ENCODE data around the gene SLC11A1. TPM values are rescaled to one million over a fixed set of nuclear protein-coding genes. Genes with fewer than 3 reads are reported as not detected.

SLC11A1 gene
- total RNA-seq, 2 experiments from 2014 or later, result 0.57 to 0.78 TPM

DNA sequence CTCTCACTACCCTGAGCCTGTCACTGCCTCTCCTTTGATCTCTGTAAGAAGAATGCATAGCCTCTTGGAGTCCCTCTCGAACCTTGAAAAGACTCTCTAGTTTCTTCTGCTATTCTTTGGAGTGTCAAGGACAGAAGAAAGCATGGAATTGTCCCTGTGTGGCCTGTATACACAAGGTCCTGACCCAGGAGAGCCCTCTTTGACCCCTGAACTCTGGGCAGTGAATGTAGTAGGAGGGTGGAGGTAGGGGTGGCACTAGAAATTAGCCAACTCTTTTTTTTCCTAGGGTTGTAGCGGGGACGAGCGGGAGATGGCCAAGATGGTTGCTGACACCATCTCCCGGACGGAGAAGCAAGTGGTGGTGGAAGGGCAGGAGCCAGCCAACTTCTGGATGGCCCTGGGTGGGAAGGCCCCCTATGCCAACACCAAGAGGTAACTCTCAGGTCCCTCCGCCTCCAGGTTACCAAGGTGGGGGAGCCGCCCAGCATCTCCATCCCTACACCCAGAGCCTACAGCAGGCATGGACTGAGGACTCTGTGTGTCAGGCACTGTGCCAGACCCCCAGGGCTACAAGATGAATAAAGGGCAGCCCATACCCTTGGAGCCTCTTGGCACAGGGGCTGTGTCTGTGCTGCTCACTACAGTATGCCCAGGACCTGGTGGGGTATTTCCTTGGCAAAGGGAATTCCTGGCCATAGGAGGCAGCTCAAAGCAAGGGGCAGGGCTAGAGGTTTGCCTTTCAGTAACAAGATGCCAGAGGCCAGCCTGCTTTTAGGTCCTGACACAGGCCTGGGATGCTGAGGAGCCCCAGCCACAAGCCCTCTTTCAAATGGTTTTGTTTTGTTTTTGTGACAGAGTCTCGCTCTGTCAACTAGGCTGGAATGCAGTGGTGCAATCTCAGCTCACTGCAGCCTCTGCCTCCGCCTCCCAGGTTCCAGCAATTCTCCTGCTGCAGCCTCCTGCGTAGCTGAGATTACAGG lies 53.2 kb downstream of the SLC11A1 start:
- Histone ChIP-seq H3K9me3 (ENCODE audit: low read length) (no peaks in the 10 kb centered on the region), H3K9me2 (ENCODE audit: insufficient read depth, low read length) (no peaks in the 10 kb centered on the region), H3K4me2 (ENCODE audit: low read length) (no peak overlapping the region), H2AFZ (ENCODE audit: low read length) (no peak overlapping the region), H3K36me3 (ENCODE audit: insufficient read depth, low read length) (no peaks in the 10 kb centered on the region), H3K79me2 (ENCODE audit: insufficient read depth, low read depth, low read length) (no peaks in the 10 kb centered on the region), H3K27ac (ENCODE audit: low read depth, low read length, poor library complexity, severe bottlenecking) (no peak overlapping the region), H4K20me1 (ENCODE audit: insufficient read depth, low read length) (no peaks in the 10 kb centered on the region), H3K4me3 (ENCODE audit: low read depth, low read length, poor library complexity, severe bottlenecking) (no peak overlapping the region), H3K4me1 (ENCODE audit: insufficient read depth, low read length, poor library complexity, severe bottlenecking) (peaks cover 9% of the 10 kb centered on the region)
- ChIA-PET CTCF (ENCODE audit: unreplicated experiment) (no interaction called here), POLR2A (no interaction called here)
- intact Hi-C loops (cut with micrococcal nuclease; ENCODE audit: unreplicated experiment), result loop anchor here (10.0 kb wide), 1 partner anchor 410 kb away; no protein-coding TSS in a partner anchor
- no peak for TF ChIP-seq EZH2phosphoT487 (IDR thresholded peaks at IDR 0.05; ENCODE audit: borderline replicate concordance, low read depth, low read length)
- TF ChIP-seq CTCF (conservative IDR thresholded peaks at IDR 0.05; ENCODE audit: low read length), result no peak
- BruUV-seq (replicated peaks), result no TSS peak
- DNase-seq (ENCODE audit: low spot score), result no peak

- TF ChIP-seq CTCF (conservative IDR thresholded peaks at IDR 0.05; ENCODE audit: low read length) (no peak), EZH2phosphoT487 (IDR thresholded peaks at IDR 0.05; ENCODE audit: borderline replicate concordance, low read depth, low read length) (no peak)
- Histone ChIP-seq H3K4me1 (ENCODE audit: insufficient read depth, low read length, poor library complexity, severe bottlenecking) (peaks cover 9% of the 10 kb centered on the region), H3K36me3 (ENCODE audit: insufficient read depth, low read length) (no peaks in the 10 kb centered on the region), H4K20me1 (ENCODE audit: insufficient read depth, low read length) (no peaks in the 10 kb centered on the region), H3K27ac (ENCODE audit: low read depth, low read length, poor library complexity, severe bottlenecking) (no peak overlapping the region), H2AFZ (ENCODE audit: low read length) (no peak overlapping the region), H3K9me3 (ENCODE audit: low read length) (no peaks in the 10 kb centered on the region), H3K9me2 (ENCODE audit: insufficient read depth, low read length) (no peaks in the 10 kb centered on the region), H3K4me3 (ENCODE audit: low read depth, low read length, poor library complexity, severe bottlenecking) (no peak overlapping the region), H3K4me2 (ENCODE audit: low read length) (no peak overlapping the region), H3K79me2 (ENCODE audit: insufficient read depth, low read depth, low read length) (no peaks in the 10 kb centered on the region)
- ChIA-PET POLR2A (no interaction called here), CTCF (ENCODE audit: unreplicated experiment) (no interaction called here)
- no TSS peak for BruUV-seq (replicated peaks)
- no peak for DNase-seq (ENCODE audit: low spot score)
- intact Hi-C loops (cut with micrococcal nuclease; ENCODE audit: unreplicated experiment), result loop anchor here (10.0 kb wide), 1 partner anchor 408 kb away; no protein-coding TSS in a partner anchor
Observed at GRCh38 chr2:218436992-218437391, 54.9 kb downstream of the SLC11A1 start.

- Histone ChIP-seq H3K36me3 (ENCODE audit: insufficient read depth, low read length) (no peaks in the 10 kb centered on the region), H3K4me2 (ENCODE audit: low read length) (no peak overlapping the region), H3K27ac (ENCODE audit: low read depth, low read length, poor library complexity, severe bottlenecking) (no peak overlapping the region), H3K4me3 (ENCODE audit: low read depth, low read length, poor library complexity, severe bottlenecking) (no peak overlapping the region), H4K20me1 (ENCODE audit: insufficient read depth, low read length) (no peaks in the 10 kb centered on the region), H3K79me2 (ENCODE audit: insufficient read depth, low read depth, low read length) (no peaks in the 10 kb centered on the region), H3K9me3 (ENCODE audit: low read length) (no peaks in the 10 kb centered on the region), H2AFZ (ENCODE audit: low read length) (no peak overlapping the region), H3K9me2 (ENCODE audit: insufficient read depth, low read length) (no peaks in the 10 kb centered on the region), H3K4me1 (ENCODE audit: insufficient read depth, low read length, poor library complexity, severe bottlenecking) (peaks cover 9% of the 10 kb centered on the region)
- CTCF ChIA-PET (ENCODE audit: unreplicated experiment), result no interaction called here
- no peak for DNase-seq (ENCODE audit: low spot score)
- TF ChIP-seq EZH2phosphoT487 (IDR thresholded peaks at IDR 0.05; ENCODE audit: borderline replicate concordance, low read depth, low read length) (no peak), CTCF (conservative IDR thresholded peaks at IDR 0.05; ENCODE audit: low read length) (no peak)
- BruUV-seq (replicated peaks), result no TSS peak
- POLR2A ChIA-PET, result interaction anchor here (0.8 kb wide), 1 partner anchor 24 kb away, joined by 7 read pairs; no protein-coding TSS in a partner anchor
- intact Hi-C loops (cut with micrococcal nuclease; ENCODE audit: unreplicated experiment), result loop anchor here (10.0 kb wide), 1 partner anchor 407 kb away; no protein-coding TSS in a partner anchor
Observed at GRCh38 chr2:218437969-218438368, 55.9 kb downstream of the SLC11A1 start.
